Mucosa of rectum (tissue), 2 donors: Measurements from ENCODE around the gene UGT1A7.
"Not testable (repeated sequence)": the region's sequence is repeated elsewhere in the genome, so short reads cannot be mapped to it uniquely, and the experiment has no call there.

Source experiments
- H3K27ac ChIP-seq, 2 donors: one replicate each; pipeline ENCODE4 v1.7.0; 2013; ENCODE audit warnings: inconsistent platforms in 2 of 2, low read depth in 2 of 2, low read length in 2 of 2
- H3K27me3 ChIP-seq, 2 donors: one replicate each; pipeline ENCODE4 v1.7.0; 2013; ENCODE audit warnings: low read length in 2 of 2; ENCODE audit not compliant: control insufficient read depth in 2 of 2, insufficient read depth in 2 of 2
- H3K36me3 ChIP-seq, 2 donors: one replicate each; pipeline ENCODE4 v1.7.0; 2013; ENCODE audit warnings: low read length in 2 of 2; ENCODE audit not compliant: control insufficient read depth in 2 of 2, insufficient read depth in 2 of 2
- H3K4me1 ChIP-seq, 2 donors: one replicate each; pipeline ENCODE4 v1.7.0; 2013; ENCODE audit warnings: low read length in 2 of 2, mild to moderate bottlenecking in 1 of 2; ENCODE audit not compliant: control insufficient read depth in 2 of 2, insufficient read depth in 2 of 2
- H3K4me3 ChIP-seq, 2 donors: one replicate each; pipeline ENCODE4 v1.7.0; 2013; ENCODE audit warnings: low read length in 2 of 2
- H3K9ac ChIP-seq, 2 donors: one replicate each; pipeline ENCODE4 v1.7.0; 2013; ENCODE audit warnings: low read length in 2 of 2, low read depth in 1 of 2, mild to moderate bottlenecking in 1 of 2
- H3K9me3 ChIP-seq, 2 donors: one replicate each; pipeline ENCODE4 v1.7.0; 2013; ENCODE audit warnings: low read length in 2 of 2; ENCODE audit not compliant: control insufficient read depth in 2 of 2
- donor health status: healthy.
- donor health status: Normal muscosa, but diverticular disease.

Gene UGT1A7

GRCh38 chr2:233655943-233656342 lies 25.8 kb upstream of the UGT1A7 start:
- not testable (repeated sequence) for H3K4me1 ChIP-seq, H3K4me3 ChIP-seq, H3K9ac ChIP-seq, H3K36me3 ChIP-seq, H3K9me3 ChIP-seq, H3K27ac ChIP-seq, H3K27me3 ChIP-seq

DNA sequence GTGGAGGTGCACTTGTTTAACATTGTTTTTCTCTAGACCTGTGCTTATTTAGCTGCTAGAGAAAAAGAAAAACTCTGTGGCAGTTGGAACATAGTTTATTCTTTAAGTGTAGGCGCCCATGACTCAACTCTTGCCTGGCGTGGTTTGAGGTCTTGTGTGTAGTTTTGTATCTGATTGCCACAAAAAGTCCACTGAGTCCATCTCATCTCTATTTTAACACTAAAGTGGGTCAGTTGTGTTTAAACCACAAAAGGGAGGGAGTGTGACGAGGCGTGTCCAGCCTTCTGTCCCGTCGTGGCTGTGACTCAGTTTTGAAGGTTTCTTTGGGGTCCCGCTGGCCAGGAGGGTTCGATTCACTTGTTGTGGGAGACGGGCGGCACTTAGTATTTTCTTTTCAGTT lies 25.3 kb upstream of the UGT1A7 start:
- no peaks in the 10 kb centered on the region for H3K36me3 ChIP-seq
- H3K9ac ChIP-seq = no peak overlapping the region
- H3K4me3 ChIP-seq = no peak overlapping the region
- H3K9me3 ChIP-seq = no peaks in the 10 kb centered on the region
- no peaks in the 10 kb centered on the region for H3K27me3 ChIP-seq
- no peak overlapping the region for H3K27ac ChIP-seq
- H3K4me1 ChIP-seq = no peaks in the 10 kb centered on the region

DNA sequence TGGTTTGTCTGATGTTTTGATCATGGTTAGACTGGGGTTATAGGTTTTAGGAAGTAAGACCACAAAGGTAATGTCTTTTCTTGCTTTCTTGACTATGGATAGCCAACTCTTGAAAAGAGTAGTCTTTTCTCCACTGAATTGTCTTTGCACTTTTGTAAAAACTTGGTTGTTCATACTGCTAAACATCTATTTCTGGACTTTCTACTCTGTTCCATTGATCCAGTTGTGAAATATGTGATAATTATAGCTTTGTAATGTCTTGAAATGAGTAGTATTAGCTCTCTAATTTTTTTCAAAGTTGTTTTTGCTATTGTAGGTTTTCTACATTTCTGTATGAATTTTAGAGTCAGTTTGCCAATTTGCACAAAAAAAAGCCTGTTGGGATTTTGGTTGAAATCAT lies 23.1 kb upstream of the UGT1A7 start:
- Histone ChIP-seq H3K4me3 (no peak overlapping the region), H3K36me3 (peaks cover 0 to 3% of the 10 kb centered on the region in 2 donors), H3K27ac (no peak overlapping the region), H3K4me1 (no peaks in the 10 kb centered on the region), H3K27me3 (no peaks in the 10 kb centered on the region), H3K9ac (no peak overlapping the region), H3K9me3 (no peaks in the 10 kb centered on the region)

- no peaks in the 10 kb centered on the region for H3K9me3 ChIP-seq
Measured at GRCh38 chr2:233663911-233664310, 17.8 kb upstream of the UGT1A7 start.

GRCh38 chr2:233668605-233669260 lies 13.0 kb upstream of the UGT1A7 start:
- Histone ChIP-seq H3K27me3 (no peaks in the 10 kb centered on the region), H3K9ac (no peak overlapping the region), H3K4me1 (no peaks in the 10 kb centered on the region), H3K9me3 (no peaks in the 10 kb centered on the region), H3K27ac (no peak overlapping the region), H3K36me3 (no peaks in the 10 kb centered on the region), H3K4me3 (no peak overlapping the region)

More at GRCh38 chr2:233663911-233664310, 17.8 kb upstream of the UGT1A7 start:
- Histone ChIP-seq H3K27ac (no peak overlapping the region), H3K27me3 (no peaks in the 10 kb centered on the region), H3K4me1 (no peaks in the 10 kb centered on the region), H3K36me3 (peaks cover 0 to 3% of the 10 kb centered on the region in 2 donors), H3K9ac (no peak overlapping the region), H3K4me3 (no peak overlapping the region)

- H3K9ac ChIP-seq = no peak within 1 kb of the TSS
- H3K27ac ChIP-seq = no peak within 1 kb of the TSS
- H3K4me1 ChIP-seq = no peaks in the 10 kb centered on the region
- H3K4me3 ChIP-seq = no peak within 1 kb of the TSS
- no peaks in the 10 kb centered on the region for H3K9me3 ChIP-seq
- no peaks in the 10 kb centered on the region for H3K36me3 ChIP-seq
- no peaks in the 10 kb centered on the region for H3K27me3 ChIP-seq
Measured at GRCh38 chr2:233671290-233672161, 10.2 kb upstream of the UGT1A7 start, which contains the start of gene UGT1A9. Gene UGT1A9, plus strand, starts transcription at chr2:233671898. Its CDS starts 37 bp downstream, at chr2:233671935.

- Histone ChIP-seq H3K9ac (no peak overlapping the region), H3K36me3 (no peaks in the 10 kb centered on the region), H3K27ac (no peak overlapping the region), H3K9me3 (no peaks in the 10 kb centered on the region), H3K4me1 (no peaks in the 10 kb centered on the region), H3K27me3 (no peaks in the 10 kb centered on the region), H3K4me3 (no peak overlapping the region)
Measured at GRCh38 chr2:233672886-233673285, 8.8 kb upstream of the UGT1A7 start.

GRCh38 chr2:233673896-233674295 lies 7.8 kb upstream of the UGT1A7 start:
- no peaks in the 10 kb centered on the region for H3K27me3 ChIP-seq
- no peaks in the 10 kb centered on the region for H3K9me3 ChIP-seq
- no peak overlapping the region for H3K27ac ChIP-seq
- no peak overlapping the region for H3K9ac ChIP-seq
- no peaks in the 10 kb centered on the region for H3K4me1 ChIP-seq
- H3K4me3 ChIP-seq = no peak overlapping the region
- no peaks in the 10 kb centered on the region for H3K36me3 ChIP-seq

GRCh38 chr2:233674314-233674713 lies 7.4 kb upstream of the UGT1A7 start:
- H3K4me1 ChIP-seq = peaks cover 0 to 3% of the 10 kb centered on the region in 2 donors
- no peaks in the 10 kb centered on the region for H3K9me3 ChIP-seq
- H3K4me3 ChIP-seq = no peak overlapping the region
- H3K9ac ChIP-seq = no peak overlapping the region
- H3K27ac ChIP-seq = no peak overlapping the region
- no peaks in the 10 kb centered on the region for H3K27me3 ChIP-seq
- no peaks in the 10 kb centered on the region for H3K36me3 ChIP-seq

DNA sequence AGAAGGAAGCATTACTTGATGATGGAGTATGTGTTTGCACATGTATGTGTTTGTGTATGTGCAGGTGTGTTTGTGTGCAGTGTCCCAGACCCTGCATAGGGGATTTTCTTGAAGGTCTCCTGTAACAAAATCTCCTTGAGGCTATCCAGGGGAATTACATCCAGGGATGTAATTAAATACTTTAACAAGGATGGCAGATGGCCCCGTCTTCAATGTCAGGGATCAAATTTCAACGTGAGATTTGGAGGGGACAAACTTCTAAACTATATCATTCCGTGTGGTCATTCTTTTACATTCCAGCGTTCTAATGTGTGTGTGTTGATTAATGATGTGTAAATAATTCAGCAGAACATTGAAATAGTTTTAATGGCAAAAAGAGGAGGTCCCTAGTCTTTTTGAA lies 6.7 kb upstream of the UGT1A7 start:
- Histone ChIP-seq H3K9me3 (no peaks in the 10 kb centered on the region), H3K27ac (no peak overlapping the region), H3K36me3 (no peaks in the 10 kb centered on the region), H3K27me3 (no peaks in the 10 kb centered on the region), H3K9ac (no peak overlapping the region), H3K4me3 (no peak overlapping the region), H3K4me1 (peaks cover 0 to 3% of the 10 kb centered on the region in 2 donors)
